GM18861 (cell line): ENCODE results near the gene EMP3.
A peak's percentile ranks its signal among the peaks of the same experiment; 100 is the strongest.
"Not testable (repeated sequence)": the region's sequence is repeated elsewhere in the genome, so short reads cannot be mapped to it uniquely, and the experiment has no call there.

Experiments
- ATAC-seq: cut with Tn5 transposase; IDR thresholded peaks from one replicate; pipeline ENCODE4 v1.9.1; 2021; ENCODE audit not compliant: unreplicated experiment

EMP3 gene

DNA sequence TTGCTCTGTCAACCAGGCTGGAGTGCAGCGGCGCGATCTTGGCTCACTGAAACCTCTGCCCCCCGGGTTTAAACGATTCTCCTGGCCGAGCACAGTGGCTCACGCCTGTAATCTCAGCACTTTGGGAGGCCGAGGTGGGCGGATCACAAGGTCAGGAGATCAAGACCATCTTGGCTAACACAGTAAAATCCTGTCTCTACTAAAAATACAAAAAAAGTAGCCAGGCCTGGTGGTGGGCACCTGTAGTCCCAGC lies 7.7 kb upstream of the EMP3 start:
- not testable (repeated sequence) for ATAC-seq

DNA sequence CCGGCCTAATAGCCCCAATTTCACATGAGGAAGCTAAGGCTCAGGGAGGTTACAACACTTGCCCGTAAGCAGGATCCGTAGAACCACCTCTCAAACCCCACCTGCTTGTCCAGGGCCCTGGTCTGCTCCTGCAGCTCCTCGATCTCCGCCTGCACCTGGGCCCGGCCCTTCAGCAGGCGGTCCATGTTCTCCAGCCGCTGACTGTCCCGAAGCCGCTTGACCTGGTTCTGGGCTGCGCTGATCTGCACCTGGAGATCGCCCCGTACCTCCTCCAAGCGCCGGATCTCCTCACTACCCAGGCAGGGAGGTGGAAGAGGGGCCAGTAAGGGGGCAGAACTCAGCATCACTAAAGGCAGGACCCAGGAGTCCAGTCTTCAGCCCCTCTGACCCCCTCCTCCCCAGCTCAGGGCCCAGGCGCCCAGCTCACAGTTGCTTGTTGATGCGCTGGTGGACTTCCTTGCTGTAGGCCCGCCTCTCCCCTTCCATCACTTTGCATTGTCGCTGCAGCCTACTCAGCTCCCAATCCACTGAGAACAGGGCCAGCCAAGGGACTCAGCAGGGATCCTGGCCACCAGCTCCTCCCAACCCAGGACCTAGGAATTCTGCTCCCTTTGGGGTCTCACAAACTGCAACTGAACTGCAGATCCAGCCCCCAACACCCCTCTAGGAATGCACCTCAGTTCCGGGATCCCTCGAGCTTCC lies 6.9 kb upstream of the EMP3 start:
- no peak for ATAC-seq

DNA sequence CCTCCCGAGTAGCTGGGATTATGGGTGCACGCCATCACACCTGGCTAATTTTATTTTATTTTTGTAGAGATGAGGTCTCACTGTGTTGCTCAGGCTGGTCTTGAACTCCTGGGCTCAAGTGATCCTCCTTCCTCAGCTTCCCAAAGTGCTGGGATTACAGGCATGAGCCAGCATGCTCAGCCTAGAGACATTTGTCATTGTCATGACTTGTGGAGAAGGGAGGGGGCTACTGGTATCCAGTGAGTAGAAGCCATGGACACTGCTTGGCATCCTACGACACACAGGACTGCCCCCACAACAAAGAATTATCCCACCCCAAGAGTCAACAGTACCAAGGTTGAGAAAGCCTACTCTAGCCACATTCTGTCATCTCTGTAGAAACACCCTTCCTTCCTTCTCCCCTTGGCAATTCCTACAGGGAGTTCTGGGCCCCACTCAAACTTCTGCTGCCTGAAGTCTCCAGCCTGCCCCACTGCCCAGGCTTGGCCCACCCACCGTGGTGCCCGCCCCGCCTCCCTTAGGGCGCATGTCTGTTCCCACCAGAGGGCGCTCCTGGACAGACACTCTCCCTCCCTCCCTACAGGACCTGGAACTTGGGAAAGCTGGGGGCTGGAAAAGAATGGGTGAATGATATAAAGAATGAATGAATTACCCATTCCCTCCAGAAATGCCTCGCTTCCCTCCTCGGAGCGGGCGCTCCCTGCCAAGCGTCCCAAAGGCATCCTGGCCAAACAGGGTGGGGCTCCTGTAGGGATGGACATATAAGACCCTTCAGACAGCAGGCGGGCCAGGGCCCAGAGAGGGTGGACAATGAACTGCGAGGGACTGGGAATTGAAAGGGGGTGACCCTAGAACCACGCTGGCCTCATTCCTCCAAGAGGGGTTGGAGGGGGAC lies 5.5 kb upstream of the EMP3 start:
- ATAC-seq = no peak

DNA sequence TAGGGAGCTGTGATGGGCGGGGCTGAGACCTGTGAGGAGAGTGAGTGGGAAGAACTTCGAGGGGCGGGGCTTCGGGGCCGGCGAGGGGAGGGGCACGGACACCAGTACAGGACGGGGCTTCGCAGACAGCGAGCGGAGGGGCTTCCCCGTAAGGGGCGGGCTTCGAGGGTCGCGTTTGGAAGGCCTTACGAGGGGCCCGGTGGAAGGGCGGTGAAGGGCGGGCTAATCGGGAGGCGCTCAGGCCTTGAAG lies 4.1 kb upstream of the EMP3 start:
- ATAC-seq = peak; percentile 31

DNA sequence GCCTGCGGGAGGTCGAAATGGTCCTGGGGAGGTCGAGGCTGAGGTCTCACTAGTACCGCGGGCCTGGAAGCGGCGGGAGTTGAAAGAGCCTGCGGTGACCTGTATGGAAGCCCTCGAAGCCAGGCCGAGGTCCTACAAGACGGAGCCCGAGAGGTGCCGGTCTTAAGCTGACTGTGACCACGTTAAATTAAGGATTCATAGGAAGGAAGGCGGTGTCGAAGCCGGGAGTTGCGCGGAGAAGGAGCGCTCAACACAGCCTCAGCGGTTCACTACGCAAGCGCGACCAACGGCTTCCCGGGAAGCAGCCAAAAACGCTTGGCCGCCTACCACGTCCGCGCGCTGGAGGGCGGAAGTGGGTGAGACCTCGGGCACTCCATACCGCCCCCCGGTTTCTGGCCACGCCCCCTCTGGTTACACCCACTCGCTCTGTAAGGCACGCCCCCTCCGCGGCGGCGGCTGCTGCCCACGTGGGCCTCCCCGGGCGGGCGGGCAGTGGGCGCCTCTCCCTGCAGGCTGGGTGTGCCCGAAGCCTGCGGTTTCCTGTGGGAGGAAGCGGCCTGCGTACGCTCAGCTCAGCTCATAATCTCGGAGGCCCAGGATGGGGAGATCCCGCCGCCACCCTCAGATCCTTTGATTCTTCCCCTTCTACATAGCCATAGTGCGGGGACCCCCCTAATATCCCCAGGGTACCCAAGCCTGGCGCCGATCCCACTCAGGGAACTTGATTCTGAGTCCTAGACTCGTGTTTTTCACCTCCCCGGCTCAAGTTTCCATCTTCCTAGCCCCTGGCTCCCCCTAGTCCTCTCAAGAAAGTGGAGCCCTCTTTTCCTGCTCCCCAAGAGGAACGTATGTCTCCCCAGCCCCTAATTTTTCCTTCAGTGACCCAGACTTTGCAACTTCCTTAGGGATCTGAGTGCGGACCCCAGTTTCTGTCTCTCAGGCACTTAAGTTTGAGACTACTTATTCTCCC lies 3.4 kb upstream of the EMP3 start:
- peak; percentile 52 for ATAC-seq

DNA sequence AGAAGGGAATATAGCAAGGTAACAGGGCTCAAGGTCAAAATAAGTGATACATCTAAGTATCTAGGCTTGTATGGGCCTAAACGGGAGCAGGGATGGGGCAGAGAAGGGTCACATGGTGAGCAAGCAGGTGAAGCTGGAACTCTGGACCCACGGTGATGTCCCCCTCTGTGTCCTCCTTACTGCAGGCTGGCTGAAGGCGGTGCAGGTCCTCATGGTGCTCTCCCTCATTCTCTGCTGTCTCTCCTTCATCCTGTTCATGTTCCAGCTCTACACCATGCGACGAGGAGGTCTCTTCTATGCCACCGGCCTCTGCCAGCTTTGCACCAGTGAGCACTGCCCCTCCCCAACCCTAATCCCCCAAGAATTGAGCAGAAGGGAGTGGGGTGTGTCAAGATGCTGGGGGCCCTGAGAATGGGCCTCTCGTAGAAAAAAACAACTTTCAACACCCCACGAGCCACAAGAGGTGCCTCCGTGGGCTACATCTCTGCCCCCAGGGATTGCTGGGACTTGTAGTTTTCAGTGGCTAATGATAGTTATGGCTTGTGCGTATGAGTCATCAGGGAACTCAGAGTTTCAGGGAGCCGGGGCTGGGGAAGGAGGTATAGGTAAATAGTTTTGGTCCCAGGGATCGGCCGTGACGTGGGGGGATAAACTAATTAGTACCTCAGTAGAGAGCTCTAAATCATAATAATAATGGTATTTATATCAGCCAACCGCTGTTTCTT lies 4.0 kb downstream of the EMP3 start:
- ATAC-seq = no peak

DNA sequence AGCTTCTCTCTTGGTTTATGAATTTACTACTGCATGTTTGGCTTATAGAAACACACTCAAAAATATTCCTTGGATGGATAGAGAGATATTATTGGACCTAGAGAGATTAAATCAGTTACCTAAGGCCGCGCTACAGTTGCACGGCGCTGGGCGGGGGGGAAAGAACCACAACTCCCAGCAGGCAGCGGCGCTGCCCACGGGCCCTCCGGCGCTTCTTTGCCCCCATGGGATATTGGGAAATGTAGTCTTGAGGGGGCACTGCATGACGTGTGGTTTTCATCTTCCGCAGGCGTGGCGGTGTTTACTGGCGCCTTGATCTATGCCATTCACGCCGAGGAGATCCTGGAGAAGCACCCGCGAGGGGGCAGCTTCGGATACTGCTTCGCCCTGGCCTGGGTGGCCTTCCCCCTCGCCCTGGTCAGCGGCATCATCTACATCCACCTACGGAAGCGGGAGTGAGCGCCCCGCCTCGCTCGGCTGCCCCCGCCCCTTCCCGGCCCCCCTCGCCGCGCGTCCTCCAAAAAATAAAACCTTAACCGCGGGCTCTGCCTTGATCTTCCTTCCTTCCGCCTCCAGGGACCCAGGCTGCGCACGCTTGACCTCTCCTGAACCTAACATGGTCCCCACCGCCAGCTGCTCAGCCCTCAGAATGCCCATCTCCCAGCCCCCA lies 4.8 kb downstream of the EMP3 start:
- no peak for ATAC-seq

DNA sequence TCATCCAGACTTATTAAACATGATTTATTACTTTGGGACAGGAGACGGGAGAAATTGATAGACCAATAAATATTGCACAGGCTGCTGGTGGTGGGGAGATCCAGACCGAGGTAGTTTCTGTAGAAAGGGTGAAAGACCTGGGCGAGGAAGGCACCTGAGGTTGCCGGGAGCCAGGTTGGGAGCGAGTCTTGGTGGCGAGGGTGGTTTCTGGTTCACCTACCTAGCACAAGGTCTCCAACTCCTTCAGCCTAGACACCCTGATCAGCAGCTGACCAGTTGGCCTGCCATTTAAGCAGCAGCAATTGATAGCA lies 7.0 kb downstream of the EMP3 start:
- ATAC-seq = no peak

DNA sequence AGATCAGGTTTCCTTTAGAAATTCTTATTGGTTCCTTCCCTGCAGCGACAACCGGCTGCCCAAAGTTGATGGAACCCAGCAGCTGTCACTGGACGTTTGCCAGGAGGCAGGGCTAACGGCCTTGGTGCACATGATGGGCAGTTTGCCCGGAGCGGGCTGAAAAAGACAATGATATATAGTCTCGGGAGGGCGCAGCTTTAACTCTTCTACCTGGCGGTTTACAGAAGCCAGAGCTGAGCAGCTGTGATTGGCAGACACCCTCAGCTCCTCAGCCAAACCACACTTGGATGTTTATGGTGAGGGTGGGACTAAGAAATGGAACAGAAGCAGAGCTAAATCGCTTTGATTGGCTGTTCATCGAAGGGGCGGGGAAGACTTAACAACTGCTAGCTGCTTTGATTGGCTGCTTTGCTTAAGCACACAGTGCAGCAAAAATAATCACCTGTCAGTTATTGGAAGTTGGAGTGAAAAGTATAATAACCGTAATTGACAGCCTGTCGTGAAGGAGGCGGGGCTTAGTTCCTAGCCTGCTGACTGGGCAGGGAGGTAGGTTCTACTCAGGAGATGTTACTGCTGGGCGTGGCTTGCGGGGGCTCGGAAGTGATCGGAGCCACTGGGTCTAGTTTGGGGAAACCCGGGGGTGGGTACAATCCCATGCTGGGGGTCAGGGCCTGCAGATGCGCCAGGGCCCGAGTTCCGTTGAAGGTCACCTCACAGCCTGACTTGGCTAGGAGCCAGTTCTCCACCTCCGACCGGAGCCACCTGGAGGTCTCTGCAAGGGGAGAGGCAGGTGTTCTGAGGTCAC lies 7.5 kb downstream of the EMP3 start:
- ATAC-seq = peak; percentile 60

DNA sequence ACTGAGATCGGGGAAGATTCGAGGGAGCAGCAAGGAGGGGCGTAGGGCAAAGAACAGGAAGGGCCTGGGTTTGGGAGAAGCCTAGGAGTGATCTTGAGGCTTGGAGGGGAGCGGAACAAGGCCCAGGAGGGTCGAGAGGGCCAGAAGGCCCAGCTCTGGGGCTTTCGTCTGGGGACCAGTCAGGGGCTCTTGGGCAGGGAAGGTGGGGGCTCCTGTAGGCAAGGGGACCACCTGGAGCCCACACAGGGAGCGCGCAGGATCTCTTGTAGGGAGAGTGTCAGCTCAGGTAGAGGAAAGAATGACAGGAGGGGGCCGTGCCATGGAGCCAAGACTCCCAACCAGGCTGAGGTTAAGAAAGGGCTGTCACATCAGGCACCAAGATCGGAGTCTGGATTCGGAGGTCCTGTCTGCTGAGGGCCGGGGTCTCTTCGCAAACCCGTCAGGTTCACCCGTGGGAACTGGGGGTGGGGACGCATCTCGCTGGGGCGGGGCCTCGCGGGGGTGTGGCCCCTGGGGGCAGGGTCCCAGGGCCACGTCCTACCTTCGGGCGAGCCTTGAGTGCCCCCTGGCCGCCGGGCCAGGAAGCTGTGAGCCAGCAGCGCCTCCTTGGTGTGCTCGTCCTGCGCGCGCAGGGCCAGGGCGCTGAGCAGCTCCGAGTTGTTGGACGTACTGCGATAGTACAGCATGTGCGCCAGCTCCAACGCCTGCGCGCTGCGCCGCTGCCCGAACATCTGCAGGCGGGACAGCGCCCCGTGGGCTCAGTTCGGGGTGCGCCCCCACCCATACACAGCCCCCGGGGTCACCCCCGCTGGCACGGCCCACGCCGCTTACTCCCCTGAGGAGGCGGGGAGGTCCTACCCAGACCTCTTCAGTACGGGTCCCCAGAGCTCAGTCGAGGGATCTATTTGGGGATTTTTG lies 8.4 kb downstream of the EMP3 start:
- ATAC-seq = peak; percentile 41

DNA sequence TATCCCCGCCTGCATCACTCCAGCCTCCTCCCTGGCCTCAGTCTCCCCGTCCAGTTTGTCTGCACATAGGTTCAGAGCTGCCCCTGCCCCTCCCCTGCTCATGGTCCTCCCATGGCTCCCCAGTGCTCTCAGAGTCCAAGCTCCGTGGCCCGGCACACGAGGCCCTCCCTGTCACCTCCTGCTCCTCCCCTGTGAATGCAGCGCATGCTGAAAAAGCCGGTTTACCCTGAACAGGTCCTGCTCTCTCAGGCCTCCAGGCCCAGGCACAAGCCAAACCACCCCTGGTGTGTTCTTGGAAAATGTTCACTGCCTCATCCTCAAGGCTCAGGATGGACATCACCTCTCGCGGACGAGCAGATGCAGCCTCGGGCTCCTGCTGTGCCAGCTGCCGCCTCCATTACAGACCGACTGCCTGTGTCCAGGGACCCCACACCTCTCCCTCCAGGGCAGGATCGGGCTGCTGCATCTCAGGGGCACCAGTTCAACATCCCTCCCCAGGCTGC lies 13.0 kb downstream of the EMP3 start:
- ATAC-seq = no peak

DNA sequence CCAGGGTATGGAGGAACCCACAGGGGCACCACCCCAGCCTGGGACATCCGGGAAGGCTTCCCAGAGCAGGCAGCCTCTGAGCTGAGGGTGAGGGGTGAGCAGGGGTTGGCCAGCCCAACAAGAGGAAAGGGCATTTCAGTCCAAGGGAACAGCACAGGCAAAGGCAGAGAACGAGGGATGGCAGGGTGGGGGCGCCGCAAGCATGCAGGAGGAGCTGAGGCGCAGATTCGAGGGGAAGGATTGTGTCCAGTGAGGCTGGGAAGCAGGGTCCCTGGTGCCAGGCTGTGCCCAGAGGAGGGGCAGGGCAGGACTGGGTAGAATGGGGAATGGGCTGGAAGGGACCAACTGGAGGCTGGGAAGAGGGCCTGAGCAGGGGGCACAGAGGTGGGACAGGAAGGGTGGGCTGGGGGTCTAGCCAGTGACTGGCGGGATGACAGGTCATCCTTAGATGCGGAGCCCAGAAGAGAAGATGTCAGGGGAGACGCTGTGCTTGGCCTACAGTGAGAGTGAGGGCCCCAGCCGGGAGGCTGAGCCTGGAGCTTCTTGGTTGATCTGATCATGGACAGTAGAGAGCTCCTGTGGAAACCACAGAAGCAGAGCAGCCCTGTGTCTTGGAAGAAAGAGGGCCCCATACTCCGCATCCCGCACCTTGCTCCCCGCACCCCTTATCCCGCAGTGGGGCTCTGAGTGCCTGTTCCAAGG lies 13.6 kb downstream of the EMP3 start:
- ATAC-seq = no peak

DNA sequence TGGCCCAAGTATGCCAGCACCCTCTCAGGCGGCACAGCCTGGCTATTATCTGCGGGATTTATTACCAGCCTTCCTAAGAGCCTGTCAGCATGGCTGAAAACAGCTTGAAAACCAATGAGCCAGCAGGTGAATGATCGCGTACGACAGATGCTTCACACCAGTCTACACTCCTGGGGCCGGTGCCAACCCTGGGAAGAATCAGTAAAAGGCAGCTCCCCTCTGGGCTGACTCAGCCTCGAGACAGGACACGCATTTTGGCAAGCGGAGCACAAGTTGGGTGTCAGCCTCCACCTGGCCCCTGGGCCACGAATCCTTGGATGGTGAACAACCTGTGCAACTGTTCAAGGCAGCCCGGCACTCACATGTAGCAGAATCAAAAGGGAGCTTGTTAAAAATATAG lies 15.6 kb downstream of the EMP3 start:
- no peak for ATAC-seq

DNA sequence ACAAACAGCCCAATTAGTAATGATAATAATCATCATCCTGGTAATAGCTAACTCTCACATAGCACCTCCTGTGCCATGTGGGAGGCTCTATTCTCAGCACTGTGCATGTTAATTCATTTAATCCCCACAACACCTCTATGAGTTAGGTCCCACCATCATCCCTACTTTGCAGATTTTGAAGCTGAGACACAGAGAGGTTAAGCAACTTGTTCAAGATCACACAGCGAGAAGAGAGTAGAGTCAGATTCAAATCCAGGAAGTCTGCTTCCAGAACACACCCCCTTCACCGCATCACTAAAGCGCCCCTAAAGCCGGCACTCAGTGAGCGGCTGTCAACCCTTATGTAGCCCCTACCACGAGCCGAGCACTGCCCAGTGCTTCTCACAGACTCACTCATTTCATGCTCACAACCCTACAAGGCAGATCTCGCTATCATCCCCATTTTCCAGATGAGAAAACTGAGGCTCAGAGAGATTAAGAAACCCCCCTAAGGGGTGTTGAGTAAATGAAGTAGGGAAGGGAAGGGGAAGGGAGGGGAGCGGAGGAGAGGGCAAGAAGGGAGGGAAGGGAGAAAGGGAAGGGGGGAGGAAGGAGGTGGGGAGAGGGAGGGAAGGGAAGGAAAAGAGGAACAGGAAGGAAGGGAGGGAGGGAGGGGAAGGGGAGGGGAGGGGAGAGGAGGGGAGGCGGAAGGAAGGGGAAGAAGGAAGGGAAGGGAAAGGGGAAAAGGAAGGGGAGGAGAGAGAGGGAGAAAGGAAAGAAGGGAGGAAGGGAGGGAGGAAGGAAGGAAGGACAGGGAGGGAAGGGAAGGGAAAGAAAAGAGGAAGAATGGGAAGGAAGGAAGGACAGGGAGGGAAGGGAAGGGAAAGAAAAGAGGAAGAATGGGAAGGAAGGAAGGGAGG lies 16.4 kb downstream of the EMP3 start:
- no peak for ATAC-seq

DNA sequence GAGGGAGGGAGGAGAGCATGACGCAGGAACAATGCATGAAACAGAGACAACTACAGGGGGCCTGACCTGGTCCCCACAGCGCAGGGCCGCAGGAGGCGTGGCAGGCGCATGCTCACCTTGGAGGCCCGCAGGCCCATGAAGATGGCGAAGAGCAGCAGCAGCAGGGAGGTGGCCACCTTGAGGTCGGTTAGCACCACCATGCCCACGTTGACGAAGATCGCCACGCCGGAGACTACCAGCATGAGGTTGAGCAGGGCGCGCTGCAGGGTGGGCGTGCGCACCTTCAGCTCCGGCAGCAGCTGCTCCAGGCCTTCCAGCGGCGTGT lies 17.0 kb downstream of the EMP3 start:
- ATAC-seq = no peak

DNA sequence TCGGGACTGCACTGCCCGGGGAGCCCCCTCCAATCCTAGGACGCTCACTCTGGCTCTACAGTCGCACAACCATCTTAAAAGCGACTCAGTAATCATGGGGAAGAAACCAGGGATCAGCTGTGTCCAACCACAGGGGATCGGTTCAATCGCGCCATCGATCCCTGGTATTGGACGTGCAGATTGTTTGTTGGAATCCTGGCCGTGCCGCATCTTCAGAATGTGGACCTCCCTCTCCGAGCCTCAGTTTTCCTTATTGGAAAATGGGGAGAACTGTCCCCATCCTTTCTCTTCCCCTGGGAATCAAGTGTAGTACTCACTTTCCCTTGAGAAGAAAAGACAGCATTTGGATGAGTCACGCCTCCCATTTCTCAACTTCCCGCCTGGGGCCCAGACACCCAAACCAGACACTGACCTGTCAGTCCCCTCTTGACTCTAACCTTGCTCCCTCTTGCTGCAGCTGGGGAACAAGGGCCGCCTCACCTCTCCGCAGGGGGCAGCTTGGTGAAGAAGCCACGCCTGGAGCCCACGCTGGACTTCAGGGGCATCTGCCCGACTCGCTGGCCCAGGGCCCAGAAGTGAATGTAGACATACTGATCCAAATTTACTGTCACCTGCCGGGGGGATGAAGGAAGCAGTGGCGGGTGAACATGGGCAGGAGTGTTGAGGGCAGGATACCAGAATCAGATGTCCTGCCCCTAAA lies 17.6 kb downstream of the EMP3 start:
- no peak for ATAC-seq

DNA sequence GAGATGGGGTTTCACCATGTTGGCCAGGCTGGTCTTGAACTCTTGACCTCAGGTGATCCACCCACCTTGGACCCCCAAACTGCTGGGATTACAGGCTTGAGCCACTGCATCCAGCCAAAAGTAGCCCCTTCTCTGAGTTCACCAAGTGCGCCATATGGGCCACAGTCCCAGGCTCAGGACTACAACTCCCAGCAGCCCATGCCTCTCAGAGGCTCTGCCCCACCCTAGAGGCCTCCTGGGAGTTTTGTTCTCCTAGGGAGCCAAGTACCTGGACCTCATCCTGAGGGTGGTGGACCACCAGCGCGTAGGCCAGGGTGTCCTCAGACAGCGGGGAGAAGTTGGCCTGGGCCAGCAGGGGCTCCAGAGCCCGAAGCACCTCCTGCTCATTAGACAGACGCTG lies 19.5 kb downstream of the EMP3 start:
- ATAC-seq = no peak
